GM23338 (cell line): ENCODE measurements around the gene GGTLC2.

Experiments used
- CREB1 ChIP-seq: fragments of 250-450 bp; sonication (Bioruptor Pico); IDR thresholded peaks from 2 replicates; pipeline ENCODE4 v1.5.0; 2020; ENCODE audit warnings: low read depth, mild to moderate bottlenecking, moderate library complexity
- CTCF ChIP-seq, 2 experiments: fragments of 200-600 bp in 1 of 2; sonication (generic) in 1 of 2; conservative IDR thresholded peaks; 2 replicates each; pipeline versions ENCODE4 v1.5.1 to v1.6.1; 2016 to 2017; ENCODE audit warnings: antibody characterized with exemption in 2 of 2, low read depth in 2 of 2, mild to moderate bottlenecking in 2 of 2, moderate library complexity in 1 of 2
- ETS1 ChIP-seq: IDR thresholded peaks from 2 replicates; pipeline ENCODE4 v1.6.1; 2016; ENCODE audit warnings: antibody characterized with exemption
- EZH2 ChIP-seq: fragments of 200-600 bp; sonication (generic); IDR thresholded peaks from one replicate; pipeline ENCODE4 v1.8.0; 2017; ENCODE audit warnings: antibody characterized with exemption, mild to moderate bottlenecking, low read depth; ENCODE audit not compliant: unreplicated experiment
- EZH2phosphoT487 ChIP-seq: fragments of 200-600 bp; sonication (generic); IDR thresholded peaks from one replicate; pipeline ENCODE4 v1.8.1; 2018; ENCODE audit warnings: antibody characterized with exemption; ENCODE audit not compliant: unreplicated experiment
- JUNB ChIP-seq: IDR thresholded peaks from one replicate; pipeline ENCODE4 v1.6.1; 2016; ENCODE audit warnings: antibody characterized with exemption; ENCODE audit not compliant: unreplicated experiment
- NANOG ChIP-seq: IDR thresholded peaks from 2 replicates; pipeline ENCODE4 v1.6.1; 2016; ENCODE audit warnings: antibody characterized with exemption, borderline replicate concordance
- POLR2AphosphoS5 ChIP-seq: IDR thresholded peaks from 2 replicates; pipeline ENCODE4 v1.6.1; 2016; ENCODE audit warnings: antibody characterized with exemption, low read depth
- REST ChIP-seq: IDR thresholded peaks from one replicate; pipeline ENCODE4 v1.6.1; 2018; ENCODE audit warnings: antibody characterized with exemption; ENCODE audit not compliant: unreplicated experiment
- STAT1 ChIP-seq: IDR thresholded peaks from one replicate; pipeline ENCODE4 v1.6.1; 2016; ENCODE audit warnings: antibody characterized with exemption; ENCODE audit not compliant: unreplicated experiment

GRCh38 chr22:22674467-22674866 lies 30.1 kb downstream of the GGTLC2 start:
- TF ChIP-seq CTCF (conservative IDR thresholded peaks at IDR 0.05; ENCODE audit: low read depth in 2 of 2): no peak
- no peak for TF ChIP-seq EZH2
- TF ChIP-seq EZH2phosphoT487: no peak
- TF ChIP-seq POLR2AphosphoS5: no peak
- no peak for TF ChIP-seq JUNB
- no peak for TF ChIP-seq NANOG
- no peak for TF ChIP-seq REST
- no peak for TF ChIP-seq ETS1
- TF ChIP-seq STAT1: no peak
- no peak for TF ChIP-seq CREB1 (CRISPR knock-in tag)
